H1 (cell line): Measurements from ENCODE around the gene FSIP1.

ENCODE experiments used
- BCL11A ChIP-seq, 2 experiments: IDR thresholded peaks; one replicate each; pipeline ENCODE4 v1.6.1; 2011; ENCODE audit warnings: low read depth in 2 of 2, low read length in 2 of 2, mild to moderate bottlenecking in 2 of 2
- BRCA1 ChIP-seq: IDR thresholded peaks from 2 replicates; pipeline ENCODE4 v1.6.1; 2012; ENCODE audit warnings: low read depth, low read length, improper control_type of control experiment
- CHD1 ChIP-seq: IDR thresholded peaks from 2 replicates; pipeline ENCODE4 v1.6.1; 2012; ENCODE audit warnings: low read depth, low read length, improper control_type of control experiment
- CTCF ChIP-seq, 3 experiments: IDR thresholded peaks; 1 replicate in 2 of 3; 2 replicates in 1 of 3; pipeline versions ENCODE4 v1.5.1 to v1.6.1; 2011; ENCODE audit warnings: low read length in 3 of 3, mild to moderate bottlenecking in 3 of 3, inconsistent platforms in 2 of 3, low read depth in 1 of 3, moderate library complexity in 1 of 3; ENCODE audit not compliant: insufficient read depth in 1 of 3; ENCODE audit errors: control extremely low read depth in 1 of 3
- EZH2 ChIP-seq: fragments of 200-600 bp; sonication (generic); IDR thresholded peaks from 2 replicates; pipeline ENCODE4 v1.7.1; 2012; ENCODE audit warnings: low read depth, mild to moderate bottlenecking, moderate library complexity, low read length, inconsistent platforms; ENCODE audit not compliant: severe bottlenecking
- FOSL1 ChIP-seq: IDR thresholded peaks from 2 replicates; pipeline ENCODE4 v1.6.1; 2011; ENCODE audit warnings: mild to moderate bottlenecking, low read depth, low read length, moderate library complexity; ENCODE audit not compliant: insufficient read depth
- JUND ChIP-seq: IDR thresholded peaks from 2 replicates; pipeline ENCODE4 v1.6.1; 2011; ENCODE audit warnings: mild to moderate bottlenecking, improper control_type of control experiment, low read length
- MAFK ChIP-seq: IDR thresholded peaks from 2 replicates; pipeline ENCODE4 v1.6.1; 2012; ENCODE audit warnings: low read depth, mild to moderate bottlenecking, improper control_type of control experiment, low read length
- POLR2A ChIP-seq, 2 experiments: IDR thresholded peaks; 1 replicate in 1 of 2; 2 replicates in 1 of 2; pipeline ENCODE4 v1.6.1; 2011; ENCODE audit warnings: low read depth in 2 of 2, low read length in 2 of 2, mild to moderate bottlenecking in 2 of 2; ENCODE audit errors: control extremely low read depth in 1 of 2
- POLR2AphosphoS5 ChIP-seq: IDR thresholded peaks from 2 replicates; pipeline ENCODE4 v1.6.1; 2011; ENCODE audit warnings: low read depth, low read length
- SIN3A ChIP-seq, 2 experiments: IDR thresholded peaks in 1 of 2; conservative IDR thresholded peaks in 1 of 2; 2 replicates each; pipeline ENCODE4 v1.6.1; 2011 to 2012; ENCODE audit warnings: low read length in 2 of 2, improper control_type of control experiment in 1 of 2, low read depth in 1 of 2, mild to moderate bottlenecking in 1 of 2
- TEAD4 ChIP-seq: IDR thresholded peaks from 2 replicates; pipeline ENCODE4 v1.6.1; 2012; ENCODE audit warnings: low read depth, low read length, inconsistent platforms, mixed read lengths
- YY1 ChIP-seq: IDR thresholded peaks from 2 replicates; pipeline ENCODE4 v1.6.1; 2011; ENCODE audit warnings: low read depth, mild to moderate bottlenecking, low read length

GRCh38 chr15:39599871-39600270 lies 182.8 kb downstream of the FSIP1 start:
- TF ChIP-seq CTCF (IDR thresholded peaks at IDR 0.05; ENCODE audit: control extremely low read depth in 1 of 3, insufficient read depth in 1 of 3, low read depth in 1 of 3, low read length in 3 of 3), result no peak
- TF ChIP-seq TEAD4, result no peak
- no peak for TF ChIP-seq BCL11A (IDR thresholded peaks at IDR 0.05; ENCODE audit: low read depth in 2 of 2, low read length in 2 of 2)
- TF ChIP-seq POLR2AphosphoS5, result no peak
- no peak for TF ChIP-seq POLR2A (IDR thresholded peaks at IDR 0.05; ENCODE audit: control extremely low read depth in 1 of 2, low read depth in 2 of 2, low read length in 2 of 2)
- no peak for TF ChIP-seq SIN3A (conservative IDR thresholded peaks at IDR 0.05 in 1 of 2, IDR thresholded peaks at IDR 0.05 in 1 of 2; ENCODE audit: low read depth in 1 of 2, low read length in 2 of 2)
- no peak for TF ChIP-seq MAFK
- no peak for TF ChIP-seq YY1
- no peak for TF ChIP-seq JUND
- TF ChIP-seq BRCA1, result no peak
- TF ChIP-seq EZH2, result no peak
- no peak for TF ChIP-seq FOSL1
- TF ChIP-seq CHD1, result no peak
